PFSK-1 (cell line): Measurements from ENCODE around the gene APOBEC3B.

Experiments used
- POLR2AphosphoS5 ChIP-seq: IDR thresholded peaks from 2 replicates; pipeline ENCODE4 v1.6.1; 2012; ENCODE audit warnings: low read depth, mild to moderate bottlenecking, control low read depth, low read length, moderate library complexity
- SIN3A ChIP-seq: IDR thresholded peaks from 2 replicates; pipeline ENCODE4 v1.6.1; 2012; ENCODE audit warnings: mild to moderate bottlenecking, low read length, moderate library complexity, borderline replicate concordance; ENCODE audit not compliant: insufficient read depth

DNA sequence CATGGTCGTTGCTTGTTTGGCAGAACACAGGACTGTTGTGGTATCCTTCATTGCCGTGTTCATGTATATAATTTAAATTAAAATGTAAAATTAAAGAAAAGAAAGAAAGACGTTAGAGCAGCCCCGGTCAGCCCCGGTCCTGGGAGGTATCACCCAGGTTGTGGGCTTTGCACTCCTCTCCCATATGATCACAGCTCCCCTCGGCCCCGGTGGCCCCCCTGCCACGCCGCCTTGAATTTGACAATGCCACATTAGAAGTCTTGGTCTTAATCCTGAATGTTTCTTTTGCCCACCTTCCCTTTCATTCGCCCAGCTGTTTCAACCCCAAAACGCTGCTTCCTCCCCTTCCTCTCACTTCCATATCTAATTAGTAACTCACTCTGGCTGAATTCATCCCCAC, 13.3 kb upstream of the APOBEC3B start:
- no peak for TF ChIP-seq POLR2AphosphoS5
- TF ChIP-seq SIN3A: no peak
